ENCODE data around the gene PDK2. TPM values are rescaled to one million over a fixed set of nuclear protein-coding genes. Genes with fewer than 3 reads are reported as not detected.

Gene PDK2
- total RNA-seq, 2 experiments from 2014 or later = 9.8 to 16.2 TPM

GRCh38 chr17:50139950-50140885, 45.1 kb downstream of the PDK2 start:
- POLR2A ChIA-PET = no interaction called here
- Mint-ChIP-seq H3K36me3 (ENCODE audit: low read depth) (peaks cover 87% of the 10 kb centered on the region), H3K9me3 (ENCODE audit: low read depth) (no peaks in the 10 kb centered on the region), H3K4me1 (peaks cover 51% of the 10 kb centered on the region), H3K27ac (peak overlapping the region; percentile 70), H3K4me3 (no peak overlapping the region), H3K27me3 (no peaks in the 10 kb centered on the region)
- CTCF ChIA-PET = interaction anchor here (0.8 to 3.3 kb wide), 13 partner anchors 9 to 92 kb away, joined by 3 to 22 read pairs (median 4); partner anchors contain the start of gene SAMD14
- ATAC-seq = peak; percentile 80
- intact Hi-C loops (cut with DNase I, micrococcal nuclease) = loop anchor here (1.0 kb wide), 3 partner anchors 8 to 38 kb away; no protein-coding TSS in a partner anchor
- DNase-seq = peak; percentile 90

DNA sequence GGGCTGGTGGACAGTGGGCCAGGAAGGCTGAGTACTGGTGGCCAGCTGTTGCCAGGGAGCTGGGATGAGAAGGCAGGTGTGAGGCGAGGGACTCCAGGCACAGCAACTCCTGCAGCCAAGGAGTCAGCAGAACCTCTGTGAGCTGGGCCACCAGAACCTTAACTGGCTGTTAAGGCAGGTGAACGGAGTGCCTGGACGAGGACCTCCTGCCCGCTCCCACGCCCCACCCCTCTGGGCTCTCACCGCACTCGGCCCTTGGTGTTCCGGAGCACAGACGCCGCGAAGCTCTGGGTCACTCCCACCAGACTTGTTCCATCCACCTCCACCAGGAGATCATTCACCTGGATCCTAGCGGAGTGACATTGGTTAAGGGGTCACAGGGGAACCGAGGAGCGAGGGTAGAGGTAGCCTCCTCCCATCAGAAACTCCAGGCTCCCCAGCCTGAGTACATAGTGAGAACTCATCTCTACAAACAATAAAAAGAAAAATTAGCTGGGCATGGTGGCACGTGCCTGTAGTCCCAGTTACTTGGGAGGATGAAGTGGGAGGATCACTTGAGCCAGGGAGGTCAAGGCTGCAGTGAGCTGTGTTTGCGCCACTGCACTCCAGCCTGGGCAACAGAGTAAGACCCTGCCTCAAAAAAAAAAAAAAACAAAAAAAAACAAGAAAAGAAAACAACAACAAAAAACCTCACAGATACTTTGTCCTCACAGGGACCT, 46.0 kb downstream of the PDK2 start:
- CTCF ChIA-PET = interaction anchor here (0.6 to 3.3 kb wide), 10 partner anchors 9 to 265 kb away, joined by 3 to 22 read pairs (median 4); no protein-coding TSS in a partner anchor

GRCh38 chr17:50141745-50142110, 46.6 kb downstream of the PDK2 start:
- H3K9me3 Mint-ChIP-seq (ENCODE audit: low read depth) = no peaks in the 10 kb centered on the region
- H3K27ac Mint-ChIP-seq = peak overlapping the region; percentile 85
- intact Hi-C loops (cut with DNase I, micrococcal nuclease) = no loop called here
- ATAC-seq (peak; percentile 23), DNase-seq (peak; percentile 34)
- peaks cover 78% of the 10 kb centered on the region for H3K36me3 Mint-ChIP-seq (ENCODE audit: low read depth)
- peaks cover 64% of the 10 kb centered on the region for H3K4me1 Mint-ChIP-seq
- H3K4me3 Mint-ChIP-seq = no peak overlapping the region
- ChIA-PET CTCF (interaction anchor here (0.6 to 1.2 kb wide), 4 partner anchors 10 to 266 kb away, joined by 3 to 5 read pairs (median 3); no protein-coding TSS in a partner anchor), POLR2A (no interaction called here)
- H3K27me3 Mint-ChIP-seq = no peaks in the 10 kb centered on the region

More for the DNA sequence above, 46.0 kb downstream of the PDK2 start:
- Mint-ChIP-seq H3K27me3 (no peaks in the 10 kb centered on the region), H3K36me3 (ENCODE audit: low read depth) (peaks cover 84% of the 10 kb centered on the region), H3K9me3 (ENCODE audit: low read depth) (no peaks in the 10 kb centered on the region), H3K4me1 (peaks cover 60% of the 10 kb centered on the region), H3K4me3 (no peak overlapping the region), H3K27ac (peak overlapping the region; percentile 85)
- POLR2A ChIA-PET = no interaction called here
- intact Hi-C loops (cut with DNase I, micrococcal nuclease) = no loop called here
- no peak for ATAC-seq
- DNase-seq = no peak

DNA sequence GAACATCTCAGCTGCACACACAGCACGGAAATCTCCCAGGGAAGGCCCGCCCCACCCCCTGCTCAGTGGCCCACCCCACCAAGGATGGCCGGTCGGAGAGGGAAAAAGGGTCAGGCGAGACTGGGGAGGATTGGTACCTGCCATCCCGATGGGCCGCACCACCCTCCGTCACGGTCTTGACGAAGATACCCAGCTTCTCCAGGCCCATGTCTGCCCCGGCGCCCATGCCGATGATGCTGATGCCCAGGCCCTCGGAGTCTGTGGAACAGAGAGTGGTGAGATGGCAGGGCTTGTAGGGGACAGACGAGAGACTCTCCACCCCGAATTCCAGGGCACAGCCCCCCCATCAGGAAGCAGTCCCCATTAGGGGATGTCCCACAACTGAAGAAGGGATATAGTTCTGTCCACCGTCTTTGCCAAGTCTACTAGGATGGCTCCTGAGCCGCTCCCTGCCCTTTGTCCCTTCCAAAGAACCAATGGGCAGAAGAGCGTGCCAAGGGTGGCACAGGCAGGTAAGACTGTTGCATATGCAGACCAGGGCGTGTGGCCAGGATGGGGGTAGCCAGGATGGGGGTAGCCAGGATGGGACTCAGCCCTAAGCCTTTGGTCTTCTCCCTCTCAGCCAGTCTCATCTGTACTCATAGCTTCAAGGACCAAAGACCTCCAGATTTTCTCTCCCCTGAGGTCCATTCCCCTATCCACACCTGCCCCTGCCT, 48.5 kb downstream of the PDK2 start:
- no peaks in the 10 kb centered on the region for H3K9me3 Mint-ChIP-seq (ENCODE audit: low read depth)
- peaks cover 74% of the 10 kb centered on the region for H3K36me3 Mint-ChIP-seq (ENCODE audit: low read depth)
- H3K4me1 Mint-ChIP-seq = peaks cover 78% of the 10 kb centered on the region
- H3K4me3 Mint-ChIP-seq = no peak overlapping the region
- peak overlapping the region; percentile 44 for H3K27ac Mint-ChIP-seq
- DNase-seq = no peak
- no peaks in the 10 kb centered on the region for H3K27me3 Mint-ChIP-seq
- ChIA-PET CTCF (interaction anchor here (0.6 to 0.7 kb wide), 2 partner anchors 35 to 358 kb away, joined by 3 to 5 read pairs; no protein-coding TSS in a partner anchor), POLR2A (no interaction called here)
- intact Hi-C loops (cut with DNase I, micrococcal nuclease) = no loop called here
- ATAC-seq = no peak

- ChIA-PET CTCF (interaction anchor here (0.7 to 1.4 kb wide), 6 partner anchors 14 to 357 kb away, joined by 3 to 4 read pairs (median 3); partner anchors contain the start of gene SAMD14), POLR2A (no interaction called here)
- Mint-ChIP-seq H3K27me3 (no peaks in the 10 kb centered on the region), H3K9me3 (ENCODE audit: low read depth) (no peaks in the 10 kb centered on the region), H3K27ac (peak overlapping the region; percentile 56), H3K4me1 (peaks cover 78% of the 10 kb centered on the region), H3K4me3 (no peak overlapping the region), H3K36me3 (ENCODE audit: low read depth) (peaks cover 71% of the 10 kb centered on the region)
- DNase-seq (no peak), ATAC-seq (no peak)
- intact Hi-C loops (cut with DNase I, micrococcal nuclease) = no loop called here
Observed at GRCh38 chr17:50144355-50144754, 49.2 kb downstream of the PDK2 start.

DNA sequence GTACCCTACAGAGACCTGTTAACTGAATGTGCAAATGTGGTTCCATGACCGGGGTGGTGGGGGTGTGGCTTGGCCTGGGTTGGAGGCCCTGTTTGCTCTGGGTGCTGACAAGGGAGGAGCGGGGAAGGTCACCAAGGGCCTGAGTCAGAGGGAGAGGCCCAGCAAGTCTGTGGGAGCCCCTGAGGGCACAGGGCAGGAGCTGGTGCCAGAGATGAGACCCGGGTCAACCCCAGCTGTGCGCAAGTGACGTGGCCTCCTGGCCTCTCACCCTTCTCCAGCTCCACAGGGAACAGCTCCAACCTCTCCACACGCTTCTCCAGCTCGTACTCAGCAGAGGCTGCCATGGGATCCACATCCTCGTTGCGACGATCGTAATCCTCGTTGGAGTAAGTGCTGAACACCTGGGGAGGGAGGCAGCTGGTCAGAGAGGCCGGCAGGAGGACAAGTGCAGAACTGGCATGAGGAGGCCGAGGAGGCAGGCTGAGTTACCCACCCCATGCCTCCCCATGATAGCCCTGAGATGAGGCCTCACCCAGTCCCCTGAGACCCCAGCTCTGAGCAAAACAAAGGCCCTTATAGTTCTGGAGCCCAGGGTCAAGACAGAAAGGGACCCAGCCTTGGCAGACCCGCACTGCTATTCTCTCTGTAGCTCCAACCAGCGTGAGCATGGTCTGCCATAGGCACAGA, 49.8 kb downstream of the PDK2 start:
- CTCF ChIA-PET = interaction anchor here (0.9 to 1.4 kb wide), 6 partner anchors 9 to 57 kb away, joined by 3 to 4 read pairs (median 3); partner anchors contain the start of gene SAMD14
- peak; percentile 65 for DNase-seq
- ATAC-seq = no peak
- POLR2A ChIA-PET = interaction anchor here (0.6 kb wide), 1 partner anchor 647 kb away, joined by 3 read pairs; no protein-coding TSS in a partner anchor
- intact Hi-C loops (cut with DNase I, micrococcal nuclease) = no loop called here
- no peak overlapping the region for H3K4me3 Mint-ChIP-seq
- H3K27ac Mint-ChIP-seq = peak overlapping the region; percentile 56
- no peaks in the 10 kb centered on the region for H3K27me3 Mint-ChIP-seq
- H3K36me3 Mint-ChIP-seq (ENCODE audit: low read depth) = peaks cover 65% of the 10 kb centered on the region
- no peaks in the 10 kb centered on the region for H3K9me3 Mint-ChIP-seq (ENCODE audit: low read depth)
- H3K4me1 Mint-ChIP-seq = peaks cover 74% of the 10 kb centered on the region

DNA sequence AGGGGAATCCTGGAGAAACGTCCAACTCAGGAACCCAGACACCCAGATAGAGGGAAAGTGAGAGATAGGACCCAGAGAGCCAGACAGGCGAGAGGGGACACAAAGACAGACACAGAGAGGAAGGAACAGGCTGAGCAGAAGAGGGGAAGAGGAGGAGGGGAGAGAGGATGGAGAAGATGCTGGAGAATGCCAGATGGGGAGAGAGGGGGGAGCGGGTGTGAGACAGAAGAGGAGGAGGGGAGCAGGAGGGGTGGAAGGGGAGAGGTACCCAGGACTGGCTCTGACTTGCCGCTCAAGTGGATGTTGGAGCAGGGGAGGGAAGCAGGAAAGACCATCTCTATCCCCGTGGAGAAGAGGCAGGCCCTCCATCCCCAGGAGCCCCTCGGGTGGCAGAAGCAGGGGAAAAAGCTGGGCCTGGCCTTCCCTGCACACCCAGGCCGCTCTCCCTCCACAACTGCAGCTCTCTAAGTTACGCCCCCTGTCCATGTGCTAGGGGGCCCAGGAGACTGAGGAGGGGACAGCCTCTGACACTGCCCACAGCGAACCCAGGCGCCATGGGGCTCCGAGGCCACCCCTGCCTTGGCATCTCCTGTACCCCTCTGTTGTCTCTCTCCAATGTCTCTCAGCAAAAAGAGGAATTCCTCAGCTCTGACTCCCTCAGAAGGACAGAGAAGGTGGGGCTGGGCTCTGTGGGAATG, 50.5 kb downstream of the PDK2 start:
- Mint-ChIP-seq H3K27me3 (no peaks in the 10 kb centered on the region), H3K36me3 (ENCODE audit: low read depth) (peaks cover 59% of the 10 kb centered on the region), H3K9me3 (ENCODE audit: low read depth) (no peaks in the 10 kb centered on the region), H3K4me3 (no peak overlapping the region), H3K4me1 (peaks cover 67% of the 10 kb centered on the region), H3K27ac (peak overlapping the region; percentile 65)
- DNase-seq = no peak
- POLR2A ChIA-PET = interaction anchor here (0.6 kb wide), 1 partner anchor 647 kb away, joined by 3 read pairs; no protein-coding TSS in a partner anchor
- no peak for ATAC-seq
- CTCF ChIA-PET = interaction anchor here (0.9 to 1.9 kb wide), 9 partner anchors 10 to 58 kb away, joined by 3 to 8 read pairs (median 4); partner anchors contain the start of gene SAMD14
- intact Hi-C loops (cut with DNase I, micrococcal nuclease) = no loop called here

DNA sequence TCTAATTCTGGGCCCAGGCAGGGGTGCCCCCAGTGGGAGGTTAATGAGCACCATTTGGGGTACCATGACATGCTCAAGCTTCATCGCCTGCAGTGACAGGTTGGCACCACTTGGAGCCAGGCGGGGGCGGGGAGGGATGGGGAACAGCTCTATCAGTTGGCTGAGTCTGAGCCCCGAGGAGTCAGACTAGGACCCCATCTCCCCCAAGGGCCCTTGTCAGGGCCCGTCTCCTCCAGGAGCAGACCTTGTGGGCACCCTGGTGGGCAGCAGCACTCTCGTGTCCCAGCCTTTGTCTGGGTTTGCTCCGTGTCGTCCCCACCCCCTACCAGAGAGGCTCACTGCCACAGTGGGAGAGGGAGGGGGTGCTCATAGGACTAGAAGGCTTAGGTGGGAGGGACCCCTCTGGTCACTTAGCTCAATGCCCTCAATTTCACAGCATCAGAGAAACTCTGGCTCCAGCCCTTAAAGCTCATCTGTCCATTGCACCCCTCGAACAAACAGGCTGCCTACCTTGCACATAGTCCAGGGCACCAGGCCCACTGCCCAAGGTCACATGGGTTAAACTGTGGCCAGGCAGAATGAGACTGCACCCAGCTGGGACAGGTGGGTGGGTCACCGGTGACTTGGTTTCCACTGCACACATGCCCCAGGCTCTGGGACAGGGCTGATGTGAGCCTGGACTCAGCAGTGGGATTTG, 51.2 kb downstream of the PDK2 start:
- POLR2A ChIA-PET = no interaction called here
- H3K4me1 Mint-ChIP-seq = peaks cover 61% of the 10 kb centered on the region
- H3K36me3 Mint-ChIP-seq (ENCODE audit: low read depth) = peaks cover 52% of the 10 kb centered on the region
- CTCF ChIA-PET = interaction anchor here (0.9 to 1.9 kb wide), 6 partner anchors 10 to 31 kb away, joined by 3 to 8 read pairs (median 6); no protein-coding TSS in a partner anchor
- intact Hi-C loops (cut with DNase I, micrococcal nuclease) = no loop called here
- H3K9me3 Mint-ChIP-seq (ENCODE audit: low read depth) = no peaks in the 10 kb centered on the region
- peak overlapping the region; percentile 93 for H3K27ac Mint-ChIP-seq
- no peaks in the 10 kb centered on the region for H3K27me3 Mint-ChIP-seq
- DNase-seq (peak; percentile 67), ATAC-seq (no peak)
- peak overlapping the region; percentile 90 for H3K4me3 Mint-ChIP-seq

DNA sequence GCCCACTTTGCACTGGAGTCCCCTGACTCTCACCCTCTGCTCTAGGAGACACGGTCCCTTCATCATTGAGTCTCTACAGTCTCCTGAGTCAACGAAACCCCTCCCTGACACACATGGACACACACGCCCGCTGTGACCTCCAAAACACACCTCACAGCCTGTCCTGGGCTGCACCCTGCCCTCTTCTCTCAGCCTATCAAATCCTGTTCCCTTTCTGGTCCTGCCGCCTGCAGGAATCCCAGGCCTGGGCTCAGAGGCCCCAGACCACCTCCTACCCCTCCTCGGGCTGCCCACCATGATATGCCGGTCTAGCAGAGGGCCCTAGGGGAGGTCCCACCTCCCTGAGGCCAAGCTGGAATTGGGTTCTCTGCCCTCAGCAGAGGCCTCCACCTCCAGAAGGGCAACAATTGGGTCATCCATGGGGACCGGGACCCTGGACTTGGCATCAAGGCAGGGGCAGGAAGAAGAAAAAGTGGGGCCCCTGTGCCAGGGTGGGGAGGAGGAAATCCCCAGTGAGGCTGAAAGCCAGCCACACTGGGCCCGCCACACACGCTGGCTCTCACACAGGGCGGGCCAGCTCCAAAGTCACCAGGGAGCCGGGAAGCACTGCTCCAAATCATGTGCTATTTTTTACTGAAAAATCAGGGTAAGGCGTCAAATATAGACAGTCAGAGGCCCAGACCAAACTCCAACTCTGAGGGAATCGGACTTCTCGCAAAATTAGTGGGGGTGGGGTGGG, 51.9 kb downstream of the PDK2 start:
- POLR2A ChIA-PET = no interaction called here
- ATAC-seq (no peak), DNase-seq (peak; percentile 36)
- H3K9me3 Mint-ChIP-seq (ENCODE audit: low read depth) = no peaks in the 10 kb centered on the region
- intact Hi-C loops (cut with DNase I, micrococcal nuclease) = no loop called here
- H3K27me3 Mint-ChIP-seq = no peaks in the 10 kb centered on the region
- CTCF ChIA-PET = interaction anchor here (1.2 to 2.1 kb wide), 6 partner anchors 14 to 53 kb away, joined by 4 to 8 read pairs (median 6); partner anchors contain the start of gene PDK2
- peaks cover 59% of the 10 kb centered on the region for H3K4me1 Mint-ChIP-seq
- peaks cover 45% of the 10 kb centered on the region for H3K36me3 Mint-ChIP-seq (ENCODE audit: low read depth)
- H3K4me3 Mint-ChIP-seq = peak overlapping the region; percentile 90
- H3K27ac Mint-ChIP-seq = peak overlapping the region; percentile 93
